PFSK-1 (cell line): ENCODE results near the gene CSF3.

Source experiments
- POLR2AphosphoS5 ChIP-seq: IDR thresholded peaks from 2 replicates; pipeline ENCODE4 v1.6.1; 2012; ENCODE audit warnings: low read depth, mild to moderate bottlenecking, control low read depth, low read length, moderate library complexity
- SIN3A ChIP-seq: IDR thresholded peaks from 2 replicates; pipeline ENCODE4 v1.6.1; 2012; ENCODE audit warnings: mild to moderate bottlenecking, low read length, moderate library complexity, borderline replicate concordance; ENCODE audit not compliant: insufficient read depth
- TAF1 ChIP-seq: IDR thresholded peaks from 2 replicates; pipeline ENCODE4 v1.6.1; 2012; ENCODE audit warnings: low read length, control low read depth, borderline replicate concordance; ENCODE audit not compliant: insufficient read depth
- TF ChIP-seq, protein P1 (sequence below), 2 experiments: IDR thresholded peaks; 2 replicates each; pipeline versions ENCODE4 v1.6.1 to v1.8.0; 2011 to 2012; ENCODE audit warnings: low read depth in 2 of 2, low read length in 2 of 2, control low read depth in 1 of 2, inconsistent platforms in 1 of 2, mild to moderate bottlenecking in 1 of 2, moderate library complexity in 1 of 2; ENCODE audit not compliant: insufficient read depth in 1 of 2

DNA sequence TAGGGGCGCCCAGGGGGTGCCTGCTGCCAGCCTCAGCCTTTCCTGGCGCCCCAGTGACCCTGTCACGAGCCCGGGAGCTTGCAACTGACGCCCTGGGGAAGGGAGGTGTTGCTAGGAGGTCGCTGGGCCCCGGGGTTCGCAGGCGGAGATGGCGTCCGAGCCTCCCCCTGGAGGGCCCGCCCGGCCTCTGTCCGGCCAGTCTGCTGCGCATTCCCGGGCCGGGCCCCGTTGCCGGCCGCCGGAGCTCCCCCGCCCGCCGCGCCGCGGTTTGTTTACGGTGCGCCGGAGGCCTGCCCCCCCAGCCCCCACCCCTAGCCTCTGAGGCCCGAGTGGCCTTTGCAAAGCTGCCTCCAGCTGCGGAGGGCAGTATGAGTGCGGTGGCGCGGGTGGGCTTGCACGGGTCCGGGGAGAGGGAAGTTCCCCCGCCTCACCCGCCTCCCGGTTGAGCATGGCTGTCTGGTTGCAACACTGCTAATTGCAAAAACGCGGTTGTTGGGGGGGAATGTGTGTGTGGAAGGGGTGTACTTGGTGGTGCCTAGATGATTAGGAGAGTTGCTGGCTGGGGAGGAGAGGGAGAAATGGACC is 48.0 kb downstream of the CSF3 start:
- TF ChIP-seq POLR2AphosphoS5 (no peak), TAF1 (no peak), SIN3A (no peak)
- TF ChIP-seq, protein P1, sequence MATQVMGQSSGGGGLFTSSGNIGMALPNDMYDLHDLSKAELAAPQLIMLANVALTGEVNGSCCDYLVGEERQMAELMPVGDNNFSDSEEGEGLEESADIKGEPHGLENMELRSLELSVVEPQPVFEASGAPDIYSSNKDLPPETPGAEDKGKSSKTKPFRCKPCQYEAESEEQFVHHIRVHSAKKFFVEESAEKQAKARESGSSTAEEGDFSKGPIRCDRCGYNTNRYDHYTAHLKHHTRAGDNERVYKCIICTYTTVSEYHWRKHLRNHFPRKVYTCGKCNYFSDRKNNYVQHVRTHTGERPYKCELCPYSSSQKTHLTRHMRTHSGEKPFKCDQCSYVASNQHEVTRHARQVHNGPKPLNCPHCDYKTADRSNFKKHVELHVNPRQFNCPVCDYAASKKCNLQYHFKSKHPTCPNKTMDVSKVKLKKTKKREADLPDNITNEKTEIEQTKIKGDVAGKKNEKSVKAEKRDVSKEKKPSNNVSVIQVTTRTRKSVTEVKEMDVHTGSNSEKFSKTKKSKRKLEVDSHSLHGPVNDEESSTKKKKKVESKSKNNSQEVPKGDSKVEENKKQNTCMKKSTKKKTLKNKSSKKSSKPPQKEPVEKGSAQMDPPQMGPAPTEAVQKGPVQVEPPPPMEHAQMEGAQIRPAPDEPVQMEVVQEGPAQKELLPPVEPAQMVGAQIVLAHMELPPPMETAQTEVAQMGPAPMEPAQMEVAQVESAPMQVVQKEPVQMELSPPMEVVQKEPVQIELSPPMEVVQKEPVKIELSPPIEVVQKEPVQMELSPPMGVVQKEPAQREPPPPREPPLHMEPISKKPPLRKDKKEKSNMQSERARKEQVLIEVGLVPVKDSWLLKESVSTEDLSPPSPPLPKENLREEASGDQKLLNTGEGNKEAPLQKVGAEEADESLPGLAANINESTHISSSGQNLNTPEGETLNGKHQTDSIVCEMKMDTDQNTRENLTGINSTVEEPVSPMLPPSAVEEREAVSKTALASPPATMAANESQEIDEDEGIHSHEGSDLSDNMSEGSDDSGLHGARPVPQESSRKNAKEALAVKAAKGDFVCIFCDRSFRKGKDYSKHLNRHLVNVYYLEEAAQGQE (IDR thresholded peaks at IDR 0.05; ENCODE audit: insufficient read depth in 1 of 2, low read depth in 2 of 2, low read length in 2 of 2), result no peak
